CD4-positive, alpha-beta T cell treated with Interleukin-2 at 100 ng/mL for 4 hours (primary cell): ENCODE data around the gene POLG.
A peak's percentile ranks its signal among the peaks of the same experiment; 100 is the strongest.

Experiments used
- DNase-seq: peaks from one replicate; pipeline ENCODE4 v3.0.0-alpha.2; 2020; ENCODE audit warnings: low spot score

Gene POLG

GRCh38 chr15:89370120-89370977 lies 35.7 kb upstream of the POLG start:
- DNase-seq, result no peak

GRCh38 chr15:89369341-89369947 lies 34.8 kb upstream of the POLG start:
- no peak for DNase-seq

GRCh38 chr15:89368566-89369223 lies 34.1 kb upstream of the POLG start:
- DNase-seq, result no peak

GRCh38 chr15:89367485-89368451 lies 33.1 kb upstream of the POLG start:
- no peak for DNase-seq

- no peak for DNase-seq
These were observed 32.2 kb upstream of the POLG start for GRCh38 chr15:89366656-89367393.

- DNase-seq, result no peak
These were observed 30.9 kb upstream of the POLG start for GRCh38 chr15:89365462-89366065.

GRCh38 chr15:89364741-89365450 lies 30.3 kb upstream of the POLG start:
- no peak for DNase-seq

GRCh38 chr15:89364341-89364740 lies 29.7 kb upstream of the POLG start:
- DNase-seq, result no peak

- DNase-seq, result no peak
These were observed 29.1 kb upstream of the POLG start for GRCh38 chr15:89363770-89364169.

- DNase-seq, result no peak
These were observed 28.5 kb upstream of the POLG start for GRCh38 chr15:89363133-89363532.

- DNase-seq, result no peak
These were observed 27.8 kb upstream of the POLG start for GRCh38 chr15:89362203-89363101.

- DNase-seq, result peak; percentile 55
These were observed 27.0 kb upstream of the POLG start for GRCh38 chr15:89361451-89362202.

GRCh38 chr15:89360294-89360971 lies 25.8 kb upstream of the POLG start:
- no peak for DNase-seq

- DNase-seq, result no peak
These were observed 25.1 kb upstream of the POLG start for GRCh38 chr15:89359471-89360293.

GRCh38 chr15:89358755-89359439 lies 24.3 kb upstream of the POLG start:
- DNase-seq, result peak; percentile 85

GRCh38 chr15:89358435-89358754 lies 23.8 kb upstream of the POLG start:
- no peak for DNase-seq
